ENCODE data around the gene TIMMDC1.

Gene TIMMDC1, protein sequence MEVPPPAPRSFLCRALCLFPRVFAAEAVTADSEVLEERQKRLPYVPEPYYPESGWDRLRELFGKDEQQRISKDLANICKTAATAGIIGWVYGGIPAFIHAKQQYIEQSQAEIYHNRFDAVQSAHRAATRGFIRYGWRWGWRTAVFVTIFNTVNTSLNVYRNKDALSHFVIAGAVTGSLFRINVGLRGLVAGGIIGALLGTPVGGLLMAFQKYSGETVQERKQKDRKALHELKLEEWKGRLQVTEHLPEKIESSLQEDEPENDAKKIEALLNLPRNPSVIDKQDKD

DNA sequence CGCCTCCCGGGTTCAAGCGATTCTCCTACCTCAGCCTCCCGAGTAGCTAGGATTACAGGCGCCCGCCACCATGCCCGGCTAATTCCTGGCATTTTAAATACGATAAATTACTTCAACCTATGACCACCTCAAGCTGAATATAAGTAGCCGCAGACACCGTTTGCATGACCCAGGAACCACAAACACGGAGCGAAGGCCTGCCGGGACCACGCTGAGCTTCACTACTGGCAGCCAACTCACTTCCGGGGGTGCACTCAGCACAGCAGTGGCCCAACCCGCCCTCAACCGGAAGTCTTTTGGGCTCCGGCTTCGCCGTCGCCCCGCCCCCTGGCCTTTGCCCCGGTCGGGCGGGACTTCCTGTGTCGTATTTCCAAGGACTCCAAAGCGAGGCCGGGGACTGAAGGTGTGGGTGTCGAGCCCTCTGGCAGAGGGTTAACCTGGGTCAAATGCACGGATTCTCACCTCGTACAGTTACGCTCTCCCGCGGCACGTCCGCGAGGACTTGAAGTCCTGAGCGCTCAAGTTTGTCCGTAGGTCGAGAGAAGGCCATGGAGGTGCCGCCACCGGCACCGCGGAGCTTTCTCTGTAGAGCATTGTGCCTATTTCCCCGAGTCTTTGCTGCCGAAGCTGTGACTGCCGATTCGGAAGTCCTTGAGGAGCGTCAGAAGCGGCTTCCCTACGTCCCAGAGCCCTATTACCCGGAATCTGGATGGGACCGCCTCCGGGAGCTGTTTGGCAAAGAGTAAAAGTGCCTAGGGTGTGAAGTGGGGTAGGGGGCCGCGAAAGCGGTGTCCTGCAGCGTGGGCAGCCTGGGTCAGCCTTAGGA lies at the start of gene TIMMDC1:
TIMMDC1 (plus strand) TSS at position 362 of the 826 bp plus-strand sequence; CDS start at position 549, 187 bp downstream.
- no peaks in the 10 kb centered on the region for H3K27me3 ChIP-seq (ENCODE audit: control insufficient read depth, insufficient read depth, low read length)
- H3K9ac ChIP-seq (ENCODE audit: low read length), result peak within 1 kb of the TSS; percentile 98
- no peaks in the 10 kb centered on the region for H3K36me3 ChIP-seq (ENCODE audit: control insufficient read depth, insufficient read depth, low read length)
- H3K9me3 ChIP-seq (ENCODE audit: control insufficient read depth, low read length), result no peaks in the 10 kb centered on the region
- H3K4me1 ChIP-seq (ENCODE audit: control insufficient read depth, insufficient read depth, low read length), result peaks cover 18% of the 10 kb centered on the region
- H3K4me3 ChIP-seq (ENCODE audit: low read length), result peak within 1 kb of the TSS; percentile 99

DNA sequence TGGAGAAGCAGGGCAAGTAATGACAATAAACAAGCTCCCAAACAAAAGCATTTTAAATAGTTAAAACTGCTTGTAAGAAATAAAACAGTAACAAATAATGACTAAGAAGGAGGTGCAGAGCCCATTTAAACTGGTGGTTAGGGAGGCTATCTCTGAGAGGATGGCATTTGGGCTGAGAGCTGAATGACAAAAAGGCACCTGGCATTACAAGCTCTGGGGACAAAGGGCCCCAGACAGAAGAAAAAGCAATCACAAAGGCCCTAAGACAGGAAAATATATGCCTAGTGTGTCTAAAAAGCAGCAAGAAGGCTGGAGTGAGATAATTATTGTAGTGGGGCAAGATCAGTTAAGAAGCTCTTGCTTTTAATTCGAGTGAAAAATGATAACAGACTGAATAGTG lies 44.5 kb upstream of the TIMMDC1 start:
- Histone ChIP-seq H3K27me3 (ENCODE audit: control insufficient read depth, insufficient read depth, low read length) (no peaks in the 10 kb centered on the region), H3K9me3 (ENCODE audit: control insufficient read depth, low read length) (no peaks in the 10 kb centered on the region), H3K4me1 (ENCODE audit: control insufficient read depth, insufficient read depth, low read length) (no peaks in the 10 kb centered on the region), H3K36me3 (ENCODE audit: control insufficient read depth, insufficient read depth, low read length) (no peaks in the 10 kb centered on the region), H3K4me3 (ENCODE audit: low read length) (no peak overlapping the region), H3K9ac (ENCODE audit: low read length) (no peak overlapping the region)

GRCh38 chr3:119456469-119456868 lies 41.9 kb upstream of the TIMMDC1 start:
- Histone ChIP-seq H3K36me3 (ENCODE audit: control insufficient read depth, insufficient read depth, low read length) (no peaks in the 10 kb centered on the region), H3K9ac (ENCODE audit: low read length) (no peak overlapping the region), H3K27me3 (ENCODE audit: control insufficient read depth, insufficient read depth, low read length) (no peaks in the 10 kb centered on the region), H3K9me3 (ENCODE audit: control insufficient read depth, low read length) (no peaks in the 10 kb centered on the region), H3K4me1 (ENCODE audit: control insufficient read depth, insufficient read depth, low read length) (no peaks in the 10 kb centered on the region), H3K4me3 (ENCODE audit: low read length) (no peak overlapping the region)

GRCh38 chr3:119457246-119457645 lies 41.1 kb upstream of the TIMMDC1 start:
- Histone ChIP-seq H3K9ac (ENCODE audit: low read length) (no peak overlapping the region), H3K4me3 (ENCODE audit: low read length) (no peak overlapping the region), H3K9me3 (ENCODE audit: control insufficient read depth, low read length) (no peaks in the 10 kb centered on the region), H3K4me1 (ENCODE audit: control insufficient read depth, insufficient read depth, low read length) (peaks cover 4% of the 10 kb centered on the region), H3K36me3 (ENCODE audit: control insufficient read depth, insufficient read depth, low read length) (no peaks in the 10 kb centered on the region), H3K27me3 (ENCODE audit: control insufficient read depth, insufficient read depth, low read length) (no peaks in the 10 kb centered on the region)

DNA sequence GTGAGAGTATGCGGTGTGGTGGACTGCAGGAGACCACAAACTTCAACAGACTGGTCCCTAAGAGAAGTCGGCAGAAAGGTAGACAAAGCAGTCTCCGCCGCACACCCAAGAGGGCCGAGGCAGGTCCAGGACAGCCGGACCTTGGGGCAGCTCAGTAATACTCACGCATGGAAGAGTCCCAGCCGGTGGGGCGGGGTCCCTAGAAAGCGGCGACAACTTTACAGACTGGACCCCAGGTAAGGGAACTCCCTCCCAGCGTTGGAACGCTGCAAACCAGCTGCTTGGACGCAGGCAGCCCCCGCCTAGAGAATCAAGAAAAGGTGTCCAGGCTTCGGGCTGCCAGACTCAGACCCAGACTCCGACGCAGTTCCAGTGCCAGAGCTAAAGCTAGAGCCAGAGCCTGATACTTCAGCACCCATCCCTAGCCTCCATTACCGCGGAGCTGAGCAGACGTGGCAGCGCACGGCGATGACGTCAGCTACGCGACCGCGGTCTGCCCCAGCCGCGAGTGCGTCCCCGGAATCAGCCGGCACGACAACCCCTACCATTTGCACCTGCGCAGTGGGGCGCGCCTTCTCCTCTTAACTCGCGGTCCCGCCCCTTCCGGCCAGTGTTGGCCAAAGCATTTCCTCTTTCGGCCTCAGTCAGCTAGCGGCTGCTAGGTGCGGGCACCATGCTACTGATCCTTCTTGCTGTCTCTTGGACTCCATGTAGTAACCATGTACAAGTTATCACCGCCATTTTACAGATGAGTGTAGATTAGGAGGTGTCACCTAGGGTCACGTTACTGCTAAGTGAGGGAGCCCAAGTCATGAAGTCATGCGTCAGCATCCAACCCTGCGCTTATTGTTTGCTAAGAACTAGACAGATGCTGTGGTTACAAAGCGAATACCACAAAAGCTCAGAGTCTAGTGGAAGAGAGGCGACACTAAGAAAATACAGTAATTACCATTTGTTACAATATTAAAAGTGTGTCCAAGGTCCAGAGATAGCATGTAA lies 34.9 kb upstream of the TIMMDC1 start, which contains the start of gene TMEM39A:
TMEM39A (minus strand) TSS at position 445 of the 999 bp plus-strand sequence. CDS start 1,541 bp downstream, outside the sequence.
- H3K9me3 ChIP-seq (ENCODE audit: control insufficient read depth, low read length), result no peaks in the 10 kb centered on the region
- H3K36me3 ChIP-seq (ENCODE audit: control insufficient read depth, insufficient read depth, low read length), result no peaks in the 10 kb centered on the region
- peak within 1 kb of the TSS; percentile 100 for H3K9ac ChIP-seq (ENCODE audit: low read length)
- H3K4me1 ChIP-seq (ENCODE audit: control insufficient read depth, insufficient read depth, low read length), result peaks cover 10% of the 10 kb centered on the region
- no peaks in the 10 kb centered on the region for H3K27me3 ChIP-seq (ENCODE audit: control insufficient read depth, insufficient read depth, low read length)
- peak within 1 kb of the TSS; percentile 100 for H3K4me3 ChIP-seq (ENCODE audit: low read length)

DNA sequence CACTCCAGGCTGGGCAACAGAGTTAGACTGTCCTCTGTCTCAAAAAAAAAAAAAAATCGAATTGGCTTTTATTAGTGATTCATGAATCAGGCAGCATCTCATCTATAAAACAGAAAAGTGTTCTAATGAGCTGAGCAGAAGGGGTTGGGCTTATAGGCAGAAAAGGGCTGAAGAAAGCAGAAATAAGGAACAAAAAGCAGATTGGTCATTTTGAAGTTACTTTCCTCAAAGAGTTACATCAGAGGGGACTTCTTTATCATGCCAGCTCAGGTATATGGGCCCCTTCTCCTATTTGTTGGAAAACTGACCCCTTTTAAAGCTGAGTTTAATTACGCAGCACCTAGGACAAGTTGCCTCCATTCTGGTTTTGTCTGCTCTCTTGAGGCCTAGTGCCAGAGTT lies 30.3 kb upstream of the TIMMDC1 start:
- Histone ChIP-seq H3K9ac (ENCODE audit: low read length) (no peak overlapping the region), H3K9me3 (ENCODE audit: control insufficient read depth, low read length) (no peaks in the 10 kb centered on the region), H3K27me3 (ENCODE audit: control insufficient read depth, insufficient read depth, low read length) (no peaks in the 10 kb centered on the region), H3K36me3 (ENCODE audit: control insufficient read depth, insufficient read depth, low read length) (no peaks in the 10 kb centered on the region), H3K4me1 (ENCODE audit: control insufficient read depth, insufficient read depth, low read length) (peaks cover 18% of the 10 kb centered on the region), H3K4me3 (ENCODE audit: low read length) (no peak overlapping the region)

- Histone ChIP-seq H3K4me3 (ENCODE audit: low read length) (peak overlapping the region; percentile 91), H3K9me3 (ENCODE audit: control insufficient read depth, low read length) (no peaks in the 10 kb centered on the region)
Observed at GRCh38 chr3:119469418-119470189, 28.7 kb upstream of the TIMMDC1 start.

DNA sequence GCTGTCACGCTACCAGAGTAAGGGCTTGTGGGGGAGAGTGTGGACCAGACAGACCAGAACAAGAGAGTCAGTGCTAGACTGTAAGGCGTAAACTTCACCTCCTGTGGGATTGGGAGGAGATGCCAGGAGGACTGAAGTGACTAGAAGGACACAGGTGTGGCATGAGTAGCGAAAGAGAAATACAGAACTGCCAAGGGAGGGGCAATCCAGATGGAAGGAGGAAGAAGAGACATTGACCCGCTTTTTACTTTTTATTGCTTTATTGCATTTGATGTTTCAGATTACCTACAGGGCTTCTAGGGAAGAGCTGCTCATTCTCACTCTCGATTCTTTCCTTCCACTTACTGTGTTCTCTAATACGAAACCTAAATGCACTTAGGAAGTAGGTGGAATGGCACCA lies 27.5 kb upstream of the TIMMDC1 start:
- Histone ChIP-seq H3K27me3 (ENCODE audit: control insufficient read depth, insufficient read depth, low read length) (no peaks in the 10 kb centered on the region), H3K36me3 (ENCODE audit: control insufficient read depth, insufficient read depth, low read length) (no peaks in the 10 kb centered on the region), H3K9me3 (ENCODE audit: control insufficient read depth, low read length) (no peaks in the 10 kb centered on the region), H3K4me3 (ENCODE audit: low read length) (no peak overlapping the region), H3K4me1 (ENCODE audit: control insufficient read depth, insufficient read depth, low read length) (peaks cover 18% of the 10 kb centered on the region), H3K9ac (ENCODE audit: low read length) (no peak overlapping the region)

More at GRCh38 chr3:119469418-119470189, 28.7 kb upstream of the TIMMDC1 start:
- Histone ChIP-seq H3K36me3 (ENCODE audit: control insufficient read depth, insufficient read depth, low read length) (no peaks in the 10 kb centered on the region), H3K9ac (ENCODE audit: low read length) (peak overlapping the region; percentile 79), H3K27me3 (ENCODE audit: control insufficient read depth, insufficient read depth, low read length) (no peaks in the 10 kb centered on the region), H3K4me1 (ENCODE audit: control insufficient read depth, insufficient read depth, low read length) (peaks cover 18% of the 10 kb centered on the region)

DNA sequence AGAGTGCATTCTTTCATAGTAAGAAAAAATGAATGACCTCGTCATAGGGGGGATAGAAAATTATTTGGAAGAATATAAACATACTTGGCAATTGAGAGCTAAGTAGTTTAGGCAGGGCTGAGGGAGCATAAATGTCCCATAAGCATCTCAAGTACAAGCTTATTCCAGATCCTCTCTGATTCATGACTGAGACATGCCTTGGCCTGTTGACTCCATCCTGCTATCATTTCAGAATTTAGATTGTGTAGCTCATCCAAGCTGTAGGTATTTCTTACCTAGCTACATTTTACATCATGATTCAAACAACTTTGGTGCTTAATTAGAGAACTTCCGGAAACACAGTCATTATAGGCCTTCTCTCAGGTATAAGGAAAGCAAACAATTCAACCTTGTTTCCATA lies 17.3 kb upstream of the TIMMDC1 start:
- no peak overlapping the region for H3K9ac ChIP-seq (ENCODE audit: low read length)
- H3K27me3 ChIP-seq (ENCODE audit: control insufficient read depth, insufficient read depth, low read length), result no peaks in the 10 kb centered on the region
- H3K36me3 ChIP-seq (ENCODE audit: control insufficient read depth, insufficient read depth, low read length), result no peaks in the 10 kb centered on the region
- no peaks in the 10 kb centered on the region for H3K9me3 ChIP-seq (ENCODE audit: control insufficient read depth, low read length)
- H3K4me3 ChIP-seq (ENCODE audit: low read length), result no peak overlapping the region
- H3K4me1 ChIP-seq (ENCODE audit: control insufficient read depth, insufficient read depth, low read length), result no peaks in the 10 kb centered on the region

DNA sequence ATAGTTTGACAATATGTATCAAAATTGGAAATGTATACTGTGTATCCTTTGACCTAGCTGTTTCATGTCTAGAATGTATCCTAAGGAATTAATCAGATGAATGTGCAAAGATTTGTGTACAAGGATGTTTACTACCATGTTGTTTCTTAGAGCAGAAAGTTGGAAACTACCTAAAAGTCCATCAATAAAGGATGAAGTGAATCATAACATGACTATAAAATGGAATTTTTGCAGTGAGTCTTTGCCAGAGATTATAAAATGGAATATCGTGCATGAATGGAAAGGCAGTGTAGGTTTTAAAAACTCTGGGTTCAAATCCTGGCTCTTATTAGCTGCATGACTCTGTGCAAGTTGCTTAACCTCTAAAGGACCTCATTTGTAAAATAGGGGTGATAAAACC lies 15.2 kb upstream of the TIMMDC1 start:
- Histone ChIP-seq H3K9me3 (ENCODE audit: control insufficient read depth, low read length) (no peaks in the 10 kb centered on the region), H3K4me1 (ENCODE audit: control insufficient read depth, insufficient read depth, low read length) (no peaks in the 10 kb centered on the region), H3K27me3 (ENCODE audit: control insufficient read depth, insufficient read depth, low read length) (no peaks in the 10 kb centered on the region), H3K4me3 (ENCODE audit: low read length) (no peak overlapping the region), H3K9ac (ENCODE audit: low read length) (no peak overlapping the region), H3K36me3 (ENCODE audit: control insufficient read depth, insufficient read depth, low read length) (no peaks in the 10 kb centered on the region)

- Histone ChIP-seq H3K36me3 (ENCODE audit: control insufficient read depth, insufficient read depth, low read length) (no peaks in the 10 kb centered on the region), H3K4me1 (ENCODE audit: control insufficient read depth, insufficient read depth, low read length) (no peaks in the 10 kb centered on the region), H3K4me3 (ENCODE audit: low read length) (no peak overlapping the region), H3K9ac (ENCODE audit: low read length) (no peak overlapping the region), H3K27me3 (ENCODE audit: control insufficient read depth, insufficient read depth, low read length) (no peaks in the 10 kb centered on the region), H3K9me3 (ENCODE audit: control insufficient read depth, low read length) (no peaks in the 10 kb centered on the region)
Observed at GRCh38 chr3:119485563-119485962, 12.8 kb upstream of the TIMMDC1 start.

All from mucosa of stomach (tissue), 1 donor.